HG02973 (cell line): Measurements from ENCODE around the gene JAK3.

Source experiments
- ATAC-seq: cut with Tn5 transposase; IDR thresholded peaks from one replicate; pipeline ENCODE4 v1.9.1; 2021; ENCODE audit warnings: moderate library complexity; ENCODE audit not compliant: unreplicated experiment

JAK3 gene

GRCh38 chr19:17841810-17842662, 5.7 kb downstream of the JAK3 start:
- ATAC-seq, result no peak

GRCh38 chr19:17841371-17841809, 6.4 kb downstream of the JAK3 start:
- no peak for ATAC-seq

- ATAC-seq, result no peak
Measured at GRCh38 chr19:17840019-17840418, 7.8 kb downstream of the JAK3 start.

- ATAC-seq, result no peak
Measured at GRCh38 chr19:17837972-17838371, 9.8 kb downstream of the JAK3 start.

GRCh38 chr19:17836530-17836929, 11.3 kb downstream of the JAK3 start:
- no peak for ATAC-seq

GRCh38 chr19:17835182-17836006, 12.4 kb downstream of the JAK3 start:
- no peak for ATAC-seq

- ATAC-seq, result no peak
Measured at GRCh38 chr19:17834350-17835181, 13.2 kb downstream of the JAK3 start.

- no peak for ATAC-seq
Measured at GRCh38 chr19:17832443-17833208, 15.2 kb downstream of the JAK3 start.

- no peak for ATAC-seq
Measured at GRCh38 chr19:17831419-17831888, 16.3 kb downstream of the JAK3 start.

- ATAC-seq, result no peak
Measured at GRCh38 chr19:17830567-17831418, 17.0 kb downstream of the JAK3 start.

GRCh38 chr19:17829855-17830566, 17.8 kb downstream of the JAK3 start:
- ATAC-seq, result no peak

- ATAC-seq, result no peak
Measured at GRCh38 chr19:17826508-17827056, 21.2 kb downstream of the JAK3 start.

- ATAC-seq, result no peak
Measured at GRCh38 chr19:17824339-17824738, 23.4 kb downstream of the JAK3 start.

GRCh38 chr19:17821190-17821589, 26.6 kb downstream of the JAK3 start, which contains the start of gene INSL3:
TSS of gene INSL3 (minus strand) at chr19:17821519. CDS start at chr19:17821506, 13 bp downstream.
- no peak for ATAC-seq

- ATAC-seq, result no peak
Measured at GRCh38 chr19:17817668-17818363, 30.0 kb downstream of the JAK3 start.

GRCh38 chr19:17812099-17812498, 35.7 kb downstream of the JAK3 start:
- no peak for ATAC-seq

GRCh38 chr19:17811681-17812080, 36.1 kb downstream of the JAK3 start:
- no peak for ATAC-seq

GRCh38 chr19:17811103-17811502, 36.7 kb downstream of the JAK3 start:
- no peak for ATAC-seq
